Measurements from ENCODE around the gene KY.

GRCh38 chr3:134603956-134604355, 46.9 kb downstream of the KY start:
- TF ChIP-seq ZNF565 (CRISPR knock-in tag; conservative IDR thresholded peaks at IDR 0.05; ENCODE audit: low read depth): no peak
- TF ChIP-seq GLIS3 (CRISPR knock-in tag; IDR thresholded peaks at IDR 0.05): no peak
- TF ChIP-seq ZFP30 (CRISPR knock-in tag; IDR thresholded peaks at IDR 0.05): no peak
- TF ChIP-seq TCF4 (CRISPR knock-in tag; IDR thresholded peaks at IDR 0.05; ENCODE audit: borderline replicate concordance): no peak
- no peak for TF ChIP-seq ZC3H10 (CRISPR knock-in tag; IDR thresholded peaks at IDR 0.05)
- TF ChIP-seq BACH2 (CRISPR knock-in tag; IDR thresholded peaks at IDR 0.05; ENCODE audit: borderline replicate concordance): no peak
- TF ChIP-seq POU6F1 (CRISPR knock-in tag; IDR thresholded peaks at IDR 0.05; ENCODE audit: borderline replicate concordance, low read depth): no peak
- no peak for TF ChIP-seq PPARA (CRISPR knock-in tag; IDR thresholded peaks at IDR 0.05; ENCODE audit: borderline replicate concordance)
- no peak for TF ChIP-seq RARB (CRISPR knock-in tag; IDR thresholded peaks at IDR 0.05)

All from SK-N-SH treated with all-trans-retinoic acid at 6 μM for 48 hours (cell line).